ENCODE results near the gene EXOC5.

Gene EXOC5

GRCh38 chr14:57153286-57153685 is 115.4 kb downstream of the EXOC5 start:
- no peak for DNase-seq

Measured in hippocampal formation (tissue), 2 donors.